ENCODE results near the gene SPNS2. TPM values are rescaled to one million over a fixed set of nuclear protein-coding genes. Genes with fewer than 3 reads are reported as not detected.
A peak's percentile ranks its signal among the peaks of the same experiment; 100 is the strongest.

The SPNS2 gene
- total RNA-seq, 1 experiment from 2014 or later: 2.6 TPM

DNA sequence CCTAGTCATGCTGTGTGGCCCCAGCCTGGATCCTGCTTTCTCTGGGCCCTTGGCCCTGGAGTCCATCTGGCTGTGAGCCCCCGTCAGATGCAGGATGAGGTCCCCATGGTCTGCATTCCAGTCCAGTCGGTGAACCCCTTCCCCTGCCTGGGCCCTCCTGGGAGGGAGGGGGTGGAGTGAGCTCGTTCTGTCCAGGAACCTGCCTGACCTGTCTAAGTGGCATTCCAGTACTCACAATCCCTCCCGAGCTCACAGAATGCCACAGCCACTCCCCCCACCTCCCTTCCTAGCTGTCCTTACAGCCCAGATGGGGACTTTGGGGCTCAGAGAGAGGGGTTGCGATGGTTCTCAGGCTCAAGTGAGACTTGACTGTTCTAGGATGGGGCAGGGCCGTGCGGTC is 15.5 kb downstream of the SPNS2 start:
- Histone ChIP-seq H3K79me2 (ENCODE audit: low read length) (no peaks in the 10 kb centered on the region), H3K27me3 (ENCODE audit: low read length) (no peaks in the 10 kb centered on the region), H4K20me1 (ENCODE audit: low read length) (no peaks in the 10 kb centered on the region), H3K4me1 (ENCODE audit: insufficient read depth, low read length) (peaks cover 15% of the 10 kb centered on the region), H3K9me2 (replicated peaks; ENCODE audit: low read length) (no peaks in the 10 kb centered on the region), H3K36me3 (ENCODE audit: low read depth, low read length) (no peaks in the 10 kb centered on the region), H3F3A (ENCODE audit: low read length, unreplicated experiment) (no peaks in the 10 kb centered on the region), H3K27ac (ENCODE audit: low read length) (no peak overlapping the region), H3K9me3 (ENCODE audit: low read length) (no peaks in the 10 kb centered on the region), H3K9ac (ENCODE audit: low read length) (no peak overlapping the region), H3K4me3 (ENCODE audit: low read length) (no peak overlapping the region), H2AFZ (ENCODE audit: low read length) (peak overlapping the region; percentile 33), H3K4me2 (ENCODE audit: low read length) (peak overlapping the region; percentile 37)
- no TSS peak for BruUV-seq (replicated peaks)
- intact Hi-C loops (cut with micrococcal nuclease): no loop called here
- ChIA-PET CTCF (interaction anchor here (1.0 kb wide), 1 partner anchor 93 kb away, joined by 3 read pairs; no protein-coding TSS in a partner anchor), POLR2A (ENCODE audit: unreplicated experiment) (no interaction called here)
- peak; percentile 62 for DNase-seq
- TF ChIP-seq, protein P1, sequence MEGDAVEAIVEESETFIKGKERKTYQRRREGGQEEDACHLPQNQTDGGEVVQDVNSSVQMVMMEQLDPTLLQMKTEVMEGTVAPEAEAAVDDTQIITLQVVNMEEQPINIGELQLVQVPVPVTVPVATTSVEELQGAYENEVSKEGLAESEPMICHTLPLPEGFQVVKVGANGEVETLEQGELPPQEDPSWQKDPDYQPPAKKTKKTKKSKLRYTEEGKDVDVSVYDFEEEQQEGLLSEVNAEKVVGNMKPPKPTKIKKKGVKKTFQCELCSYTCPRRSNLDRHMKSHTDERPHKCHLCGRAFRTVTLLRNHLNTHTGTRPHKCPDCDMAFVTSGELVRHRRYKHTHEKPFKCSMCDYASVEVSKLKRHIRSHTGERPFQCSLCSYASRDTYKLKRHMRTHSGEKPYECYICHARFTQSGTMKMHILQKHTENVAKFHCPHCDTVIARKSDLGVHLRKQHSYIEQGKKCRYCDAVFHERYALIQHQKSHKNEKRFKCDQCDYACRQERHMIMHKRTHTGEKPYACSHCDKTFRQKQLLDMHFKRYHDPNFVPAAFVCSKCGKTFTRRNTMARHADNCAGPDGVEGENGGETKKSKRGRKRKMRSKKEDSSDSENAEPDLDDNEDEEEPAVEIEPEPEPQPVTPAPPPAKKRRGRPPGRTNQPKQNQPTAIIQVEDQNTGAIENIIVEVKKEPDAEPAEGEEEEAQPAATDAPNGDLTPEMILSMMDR (conservative IDR thresholded peaks at IDR 0.05; ENCODE audit: low read depth, low read length): no peak
- TF ChIP-seq EZH2phosphoT487 (IDR thresholded peaks at IDR 0.05; ENCODE audit: borderline replicate concordance, low read length) (no peak), EZH2 (IDR thresholded peaks at IDR 0.05; ENCODE audit: low read length, unreplicated experiment) (no peak)
- ATAC-seq: peak; percentile 70

- intact Hi-C loops (cut with micrococcal nuclease): no loop called here
- peaks cover 15% of the 10 kb centered on the region for H3K4me1 ChIP-seq (ENCODE audit: insufficient read depth, low read length)
- CTCF ChIA-PET: interaction anchor here (1.0 kb wide), 1 partner anchor 94 kb away, joined by 3 read pairs; no protein-coding TSS in a partner anchor
- no peak for TF ChIP-seq EZH2phosphoT487 (IDR thresholded peaks at IDR 0.05; ENCODE audit: borderline replicate concordance, low read length)
- no peak for TF ChIP-seq EZH2 (IDR thresholded peaks at IDR 0.05; ENCODE audit: low read length, unreplicated experiment)
- TF ChIP-seq, protein P1 (conservative IDR thresholded peaks at IDR 0.05; ENCODE audit: low read depth, low read length): no peak
- no peaks in the 10 kb centered on the region for H4K20me1 ChIP-seq (ENCODE audit: low read length)
- H3K27ac ChIP-seq (ENCODE audit: low read length): no peak overlapping the region
- no peaks in the 10 kb centered on the region for H3F3A ChIP-seq (ENCODE audit: low read length, unreplicated experiment)
- no peaks in the 10 kb centered on the region for H3K79me2 ChIP-seq (ENCODE audit: low read length)
- POLR2A ChIA-PET (ENCODE audit: unreplicated experiment): no interaction called here
- no TSS peak for BruUV-seq (replicated peaks)
- no peaks in the 10 kb centered on the region for H3K9me2 ChIP-seq (replicated peaks; ENCODE audit: low read length)
- ATAC-seq: no peak
- peak overlapping the region; percentile 37; the same call in 1 of the 2 replicates for H3K4me2 ChIP-seq (ENCODE audit: low read length)
- no peaks in the 10 kb centered on the region for H3K36me3 ChIP-seq (ENCODE audit: low read depth, low read length)
- no peak for DNase-seq
- H3K9ac ChIP-seq (ENCODE audit: low read length): no peak overlapping the region
- no peaks in the 10 kb centered on the region for H3K27me3 ChIP-seq (ENCODE audit: low read length)
- no peak overlapping the region for H3K4me3 ChIP-seq (ENCODE audit: low read length)
- no peaks in the 10 kb centered on the region for H3K9me3 ChIP-seq (ENCODE audit: low read length)
- H2AFZ ChIP-seq (ENCODE audit: low read length): no peak overlapping the region
These were observed 16.1 kb downstream of the SPNS2 start for GRCh38 chr17:4514779-4515178.

- Histone ChIP-seq H3K79me2 (ENCODE audit: low read length) (no peaks in the 10 kb centered on the region), H3K9me2 (replicated peaks; ENCODE audit: low read length) (no peaks in the 10 kb centered on the region), H2AFZ (ENCODE audit: low read length) (no peak overlapping the region), H4K20me1 (ENCODE audit: low read length) (no peaks in the 10 kb centered on the region), H3K27ac (ENCODE audit: low read length) (no peak overlapping the region), H3F3A (ENCODE audit: low read length, unreplicated experiment) (no peaks in the 10 kb centered on the region), H3K4me3 (ENCODE audit: low read length) (no peak overlapping the region), H3K9ac (ENCODE audit: low read length) (no peak overlapping the region), H3K36me3 (ENCODE audit: low read depth, low read length) (no peaks in the 10 kb centered on the region), H3K4me1 (ENCODE audit: insufficient read depth, low read length) (peaks cover 15% of the 10 kb centered on the region), H3K27me3 (ENCODE audit: low read length) (no peaks in the 10 kb centered on the region), H3K9me3 (ENCODE audit: low read length) (no peaks in the 10 kb centered on the region), H3K4me2 (ENCODE audit: low read length) (no peak overlapping the region)
- no TSS peak for BruUV-seq (replicated peaks)
- ChIA-PET CTCF (no interaction called here), POLR2A (ENCODE audit: unreplicated experiment) (no interaction called here)
- DNase-seq (no peak), ATAC-seq (no peak)
- TF ChIP-seq, protein P1 (conservative IDR thresholded peaks at IDR 0.05; ENCODE audit: low read depth, low read length): no peak
- TF ChIP-seq EZH2 (IDR thresholded peaks at IDR 0.05; ENCODE audit: low read length, unreplicated experiment) (no peak), EZH2phosphoT487 (IDR thresholded peaks at IDR 0.05; ENCODE audit: borderline replicate concordance, low read length) (no peak)
- intact Hi-C loops (cut with micrococcal nuclease): no loop called here
These were observed 16.8 kb downstream of the SPNS2 start for GRCh38 chr17:4515501-4515900.
